PFSK-1 (cell line): ENCODE measurements around the gene RALGAPA2.

Experiments
- FOXP2 ChIP-seq: optimal IDR thresholded peaks from 2 replicates; pipeline ENCODE3; 2011; ENCODE audit warnings: borderline replicate concordance, control low read depth, inconsistent platforms; ENCODE audit not compliant: insufficient read depth; ENCODE audit errors: extremely low read length, extremely low read depth
- POLR2AphosphoS5 ChIP-seq: IDR thresholded peaks from 2 replicates; pipeline ENCODE4 v1.6.1; 2012; ENCODE audit warnings: low read depth, mild to moderate bottlenecking, control low read depth, low read length, moderate library complexity
- TAF1 ChIP-seq: IDR thresholded peaks from 2 replicates; pipeline ENCODE4 v1.6.1; 2012; ENCODE audit warnings: low read length, control low read depth, borderline replicate concordance; ENCODE audit not compliant: insufficient read depth
- TF ChIP-seq, protein P1 (sequence below), 2 experiments: IDR thresholded peaks; 2 replicates each; pipeline versions ENCODE4 v1.6.1 to v1.8.0; 2011 to 2012; ENCODE audit warnings: low read depth in 2 of 2, low read length in 2 of 2, control low read depth in 1 of 2, inconsistent platforms in 1 of 2, mild to moderate bottlenecking in 1 of 2, moderate library complexity in 1 of 2; ENCODE audit not compliant: insufficient read depth in 1 of 2

DNA sequence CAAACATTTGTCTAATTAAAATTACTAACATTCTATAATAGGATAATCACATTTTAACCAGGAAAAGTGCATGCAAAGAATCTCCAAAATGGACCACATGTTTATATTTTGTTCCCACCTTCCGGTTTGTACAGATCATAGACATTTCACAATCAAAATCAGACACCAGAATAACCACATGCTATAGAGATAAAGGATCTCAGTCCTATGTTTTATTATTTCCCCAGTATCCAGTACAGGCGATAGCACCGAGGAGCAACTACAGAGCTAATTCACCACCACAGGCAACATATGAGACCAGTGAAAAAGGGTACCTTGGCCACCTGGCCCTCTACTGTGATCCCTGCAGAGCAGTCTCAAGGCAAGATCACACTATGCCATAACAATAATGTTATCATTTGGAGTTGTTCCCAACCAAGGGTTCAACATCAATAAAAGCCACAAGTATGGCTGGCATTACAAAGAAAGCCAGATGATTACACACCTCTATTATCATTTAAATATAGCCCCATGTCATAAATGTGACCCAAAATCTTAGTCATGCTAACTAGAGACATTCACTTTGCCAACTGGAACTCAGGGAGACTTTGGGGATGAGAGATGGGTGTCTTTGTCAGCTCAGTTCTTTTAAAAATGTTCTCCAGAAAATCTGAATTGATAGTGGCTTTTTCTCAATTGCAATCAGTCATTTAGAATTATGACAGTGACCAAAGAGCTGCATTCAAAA, 46.7 kb downstream of the RALGAPA2 start:
- TF ChIP-seq, protein P1, sequence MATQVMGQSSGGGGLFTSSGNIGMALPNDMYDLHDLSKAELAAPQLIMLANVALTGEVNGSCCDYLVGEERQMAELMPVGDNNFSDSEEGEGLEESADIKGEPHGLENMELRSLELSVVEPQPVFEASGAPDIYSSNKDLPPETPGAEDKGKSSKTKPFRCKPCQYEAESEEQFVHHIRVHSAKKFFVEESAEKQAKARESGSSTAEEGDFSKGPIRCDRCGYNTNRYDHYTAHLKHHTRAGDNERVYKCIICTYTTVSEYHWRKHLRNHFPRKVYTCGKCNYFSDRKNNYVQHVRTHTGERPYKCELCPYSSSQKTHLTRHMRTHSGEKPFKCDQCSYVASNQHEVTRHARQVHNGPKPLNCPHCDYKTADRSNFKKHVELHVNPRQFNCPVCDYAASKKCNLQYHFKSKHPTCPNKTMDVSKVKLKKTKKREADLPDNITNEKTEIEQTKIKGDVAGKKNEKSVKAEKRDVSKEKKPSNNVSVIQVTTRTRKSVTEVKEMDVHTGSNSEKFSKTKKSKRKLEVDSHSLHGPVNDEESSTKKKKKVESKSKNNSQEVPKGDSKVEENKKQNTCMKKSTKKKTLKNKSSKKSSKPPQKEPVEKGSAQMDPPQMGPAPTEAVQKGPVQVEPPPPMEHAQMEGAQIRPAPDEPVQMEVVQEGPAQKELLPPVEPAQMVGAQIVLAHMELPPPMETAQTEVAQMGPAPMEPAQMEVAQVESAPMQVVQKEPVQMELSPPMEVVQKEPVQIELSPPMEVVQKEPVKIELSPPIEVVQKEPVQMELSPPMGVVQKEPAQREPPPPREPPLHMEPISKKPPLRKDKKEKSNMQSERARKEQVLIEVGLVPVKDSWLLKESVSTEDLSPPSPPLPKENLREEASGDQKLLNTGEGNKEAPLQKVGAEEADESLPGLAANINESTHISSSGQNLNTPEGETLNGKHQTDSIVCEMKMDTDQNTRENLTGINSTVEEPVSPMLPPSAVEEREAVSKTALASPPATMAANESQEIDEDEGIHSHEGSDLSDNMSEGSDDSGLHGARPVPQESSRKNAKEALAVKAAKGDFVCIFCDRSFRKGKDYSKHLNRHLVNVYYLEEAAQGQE (IDR thresholded peaks at IDR 0.05; ENCODE audit: insufficient read depth in 1 of 2, low read depth in 2 of 2, low read length in 2 of 2): no peak
- TF ChIP-seq POLR2AphosphoS5 (no peak), TAF1 (no peak), FOXP2 (no peak)
